ENCODE results near the gene DTNBP1.

Gene DTNBP1

DNA sequence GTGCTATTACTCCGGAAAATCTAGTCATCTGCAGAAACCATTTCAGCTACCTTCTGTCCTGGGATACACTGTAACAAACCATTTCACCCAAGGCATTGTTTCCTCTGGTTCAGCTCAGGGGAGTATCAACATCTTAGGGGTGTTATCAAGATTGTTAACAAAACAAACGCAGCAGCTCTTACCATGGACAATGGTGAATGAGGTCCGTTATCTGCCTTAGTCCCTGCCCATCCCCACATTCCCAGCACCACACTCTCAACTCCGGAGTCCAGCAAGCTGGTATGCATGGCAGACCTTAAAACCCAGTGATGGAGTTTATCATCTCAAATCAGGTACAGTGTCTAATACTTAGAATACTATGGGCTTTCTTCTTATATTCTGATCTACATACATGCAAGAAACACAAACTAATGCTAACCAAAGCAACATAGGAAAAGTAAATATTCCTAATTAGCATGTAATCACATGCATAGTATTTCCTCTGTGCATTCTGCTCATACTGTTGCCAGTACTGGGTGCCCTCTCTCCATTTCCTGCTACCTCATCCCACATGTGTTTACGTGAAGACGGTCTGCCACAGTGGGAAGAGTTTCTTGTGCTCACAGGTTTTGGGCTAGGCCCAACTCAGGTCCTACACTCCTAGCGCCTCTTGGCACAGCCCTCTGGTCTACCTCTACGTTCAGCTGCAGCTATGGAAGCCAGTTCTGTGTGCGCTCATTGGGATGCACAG is 123.9 kb downstream of the DTNBP1 start:
- Histone ChIP-seq H3K27ac (ENCODE audit: low read depth, low read length) (no peak overlapping the region), H4K20me1 (ENCODE audit: control insufficient read depth, insufficient read depth, low read depth, low read length) (no peaks in the 10 kb centered on the region), H3K36me3 (ENCODE audit: control insufficient read depth, low read length) (no peaks in the 10 kb centered on the region)

DNA sequence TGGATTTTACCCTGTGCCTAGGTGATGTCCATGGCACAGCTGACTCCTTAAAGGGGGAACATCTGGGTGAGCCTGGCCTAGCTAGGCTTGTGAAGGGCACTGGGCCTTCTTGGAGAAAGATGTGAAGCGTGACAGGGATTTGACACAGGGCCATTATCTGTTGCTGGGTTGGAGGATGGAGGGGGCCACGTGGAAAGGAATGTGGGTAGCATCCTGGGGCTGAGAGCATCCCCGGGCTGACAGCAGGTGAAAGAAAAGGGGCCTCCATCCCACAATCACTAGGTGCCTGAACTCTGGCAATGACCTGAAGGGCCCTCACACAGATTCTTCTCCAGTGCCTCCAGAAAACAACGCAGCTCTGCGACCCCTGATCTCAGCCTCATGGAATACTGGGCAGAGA is 124.7 kb downstream of the DTNBP1 start:
- H3K27ac ChIP-seq (ENCODE audit: low read depth, low read length): no peak overlapping the region
- no peaks in the 10 kb centered on the region for H3F3A ChIP-seq (ENCODE audit: control insufficient read depth, insufficient read depth)
- TF ChIP-seq EZH2phosphoT487 (IDR thresholded peaks at IDR 0.05; ENCODE audit: borderline replicate concordance, low read length): no peak
- TF ChIP-seq, protein P1, sequence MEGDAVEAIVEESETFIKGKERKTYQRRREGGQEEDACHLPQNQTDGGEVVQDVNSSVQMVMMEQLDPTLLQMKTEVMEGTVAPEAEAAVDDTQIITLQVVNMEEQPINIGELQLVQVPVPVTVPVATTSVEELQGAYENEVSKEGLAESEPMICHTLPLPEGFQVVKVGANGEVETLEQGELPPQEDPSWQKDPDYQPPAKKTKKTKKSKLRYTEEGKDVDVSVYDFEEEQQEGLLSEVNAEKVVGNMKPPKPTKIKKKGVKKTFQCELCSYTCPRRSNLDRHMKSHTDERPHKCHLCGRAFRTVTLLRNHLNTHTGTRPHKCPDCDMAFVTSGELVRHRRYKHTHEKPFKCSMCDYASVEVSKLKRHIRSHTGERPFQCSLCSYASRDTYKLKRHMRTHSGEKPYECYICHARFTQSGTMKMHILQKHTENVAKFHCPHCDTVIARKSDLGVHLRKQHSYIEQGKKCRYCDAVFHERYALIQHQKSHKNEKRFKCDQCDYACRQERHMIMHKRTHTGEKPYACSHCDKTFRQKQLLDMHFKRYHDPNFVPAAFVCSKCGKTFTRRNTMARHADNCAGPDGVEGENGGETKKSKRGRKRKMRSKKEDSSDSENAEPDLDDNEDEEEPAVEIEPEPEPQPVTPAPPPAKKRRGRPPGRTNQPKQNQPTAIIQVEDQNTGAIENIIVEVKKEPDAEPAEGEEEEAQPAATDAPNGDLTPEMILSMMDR (IDR thresholded peaks at IDR 0.05; ENCODE audit: low read depth, low read length, poor library complexity, severe bottlenecking): no peak
- no peaks in the 10 kb centered on the region for H3K9me2 ChIP-seq (replicated peaks; ENCODE audit: control insufficient read depth, low read length)
- no peaks in the 10 kb centered on the region; the same call in 1 of the 2 replicates for H3K36me3 ChIP-seq (ENCODE audit: control insufficient read depth, low read length)
- H3K4me2 ChIP-seq (ENCODE audit: low read length): no peak overlapping the region
- no peaks in the 10 kb centered on the region for H3K9me3 ChIP-seq (ENCODE audit: control insufficient read depth, insufficient read depth, low read length)
- peaks cover under 1% of the 10 kb centered on the region for H3K4me1 ChIP-seq (ENCODE audit: control insufficient read depth, low read length)
- no peaks in the 10 kb centered on the region for H4K20me1 ChIP-seq (ENCODE audit: control insufficient read depth, insufficient read depth, low read depth, low read length)
- no peaks in the 10 kb centered on the region for H3K27me3 ChIP-seq (ENCODE audit: control insufficient read depth, low read length)
- H3K4me3 ChIP-seq (ENCODE audit: low read length): no peak overlapping the region
- H3K79me2 ChIP-seq (ENCODE audit: control insufficient read depth, low read length): no peaks in the 10 kb centered on the region; the same call in 1 of the 2 replicates

More for the DNA sequence above, 123.9 kb downstream of the DTNBP1 start:
- Histone ChIP-seq H3K9me2 (replicated peaks; ENCODE audit: control insufficient read depth, low read length) (no peaks in the 10 kb centered on the region), H3K4me3 (ENCODE audit: low read length) (no peak overlapping the region), H3K4me1 (ENCODE audit: control insufficient read depth, low read length) (peaks cover 9% of the 10 kb centered on the region), H3K27me3 (ENCODE audit: control insufficient read depth, low read length) (no peaks in the 10 kb centered on the region), H3K79me2 (ENCODE audit: control insufficient read depth, low read length) (no peaks in the 10 kb centered on the region; the same call in 1 of the 2 replicates), H3K4me2 (ENCODE audit: low read length) (no peak overlapping the region), H3F3A (ENCODE audit: control insufficient read depth, insufficient read depth) (no peaks in the 10 kb centered on the region), H3K9me3 (ENCODE audit: control insufficient read depth, insufficient read depth, low read length) (no peaks in the 10 kb centered on the region)
- TF ChIP-seq EZH2phosphoT487 (IDR thresholded peaks at IDR 0.05; ENCODE audit: borderline replicate concordance, low read length): no peak
- TF ChIP-seq, protein P1 (IDR thresholded peaks at IDR 0.05; ENCODE audit: low read depth, low read length, poor library complexity, severe bottlenecking): no peak

DNA sequence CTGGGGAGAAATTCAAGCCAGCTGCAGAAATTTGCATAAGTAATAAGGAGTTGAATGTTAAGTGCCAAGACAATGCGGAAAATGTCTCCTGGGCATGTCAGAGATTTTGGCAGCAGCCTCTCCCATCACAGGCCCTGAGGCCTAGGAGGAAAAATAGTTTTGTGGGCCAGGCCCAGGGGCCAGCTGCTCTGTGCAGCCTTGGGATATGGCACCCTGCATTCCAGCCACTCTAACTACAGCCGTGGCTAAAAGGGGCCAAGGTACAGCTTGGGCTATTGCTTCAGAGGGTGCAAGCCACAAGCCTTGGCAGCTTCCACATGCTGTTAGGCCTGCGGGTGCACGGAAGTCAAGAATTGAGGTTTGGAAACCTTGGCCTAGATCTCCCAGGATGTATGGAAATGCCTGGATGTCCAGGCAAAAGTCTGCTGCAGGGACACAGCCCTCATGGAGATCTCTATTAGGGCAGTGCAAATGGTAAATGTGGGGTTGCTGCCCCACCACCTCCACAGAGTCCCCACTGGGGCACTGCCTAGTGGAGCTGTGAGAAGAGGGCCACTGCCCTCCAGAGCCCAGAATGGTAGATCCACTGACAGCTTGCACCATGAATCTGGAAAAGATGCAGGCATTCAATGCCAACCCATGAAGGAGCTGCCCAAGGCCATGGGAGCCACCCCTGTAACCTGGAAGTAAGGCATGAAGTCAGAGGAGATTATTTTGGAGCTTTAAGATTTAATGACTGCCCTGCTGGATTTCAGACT is 126.5 kb downstream of the DTNBP1 start:
- Histone ChIP-seq H3K9me2 (replicated peaks; ENCODE audit: control insufficient read depth, low read length) (no peaks in the 10 kb centered on the region), H3K79me2 (ENCODE audit: control insufficient read depth, low read length) (no peaks in the 10 kb centered on the region; the same call in 1 of the 2 replicates), H4K20me1 (ENCODE audit: control insufficient read depth, insufficient read depth, low read depth, low read length) (no peaks in the 10 kb centered on the region), H3K9me3 (ENCODE audit: control insufficient read depth, insufficient read depth, low read length) (no peaks in the 10 kb centered on the region), H3K4me1 (ENCODE audit: control insufficient read depth, low read length) (no peaks in the 10 kb centered on the region), H3F3A (ENCODE audit: control insufficient read depth, insufficient read depth) (no peaks in the 10 kb centered on the region), H3K36me3 (ENCODE audit: control insufficient read depth, low read length) (no peaks in the 10 kb centered on the region; the same call in 1 of the 2 replicates), H3K27ac (ENCODE audit: low read depth, low read length) (no peak overlapping the region), H3K4me3 (ENCODE audit: low read length) (no peak overlapping the region), H3K4me2 (ENCODE audit: low read length) (no peak overlapping the region), H3K27me3 (ENCODE audit: control insufficient read depth, low read length) (no peaks in the 10 kb centered on the region)
- TF ChIP-seq, protein P1 (IDR thresholded peaks at IDR 0.05; ENCODE audit: low read depth, low read length, poor library complexity, severe bottlenecking): no peak
- TF ChIP-seq EZH2phosphoT487 (IDR thresholded peaks at IDR 0.05; ENCODE audit: borderline replicate concordance, low read length): no peak
